Gastroesophageal sphincter (tissue), 4 donors: ENCODE measurements around the gene ATF5. TPM values are rescaled to one million over a fixed set of nuclear protein-coding genes. Genes with fewer than 3 reads are reported as not detected.
A peak's percentile ranks its signal among the peaks of the same experiment; 100 is the strongest.

Source experiments
- ATAC-seq: fragments of 150-250 bp; one replicate; pipeline ENCODE4 v1.9.1; 2016; ENCODE audit warnings: mild to moderate bottlenecking, moderate library complexity
- H3K27ac ChIP-seq, 4 donors: fragments of 200-600 bp; sonication (generic) in 3 of 4; 1 replicate in 3 of 4; 2 replicates in 1 of 4; pipeline ENCODE4 v1.5.1; 2016 to 2019
- H3K27me3 ChIP-seq: fragments of 200-600 bp; sonication (generic); one replicate; pipeline ENCODE4 v1.5.1; 2019
- H3K36me3 ChIP-seq, 2 donors: fragments of 200-600 bp; sonication (generic); one replicate each; pipeline ENCODE4 v1.5.1; 2019; ENCODE audit warnings: control low read depth in 1 of 2
- H3K4me1 ChIP-seq, 3 donors: fragments of 200-600 bp; sonication (generic); 1 replicate in 2 of 3; 2 replicates in 1 of 3; pipeline ENCODE4 v1.5.1; 2016 to 2019; ENCODE audit warnings: control low read depth in 2 of 3
- H3K4me3 ChIP-seq, 2 donors: fragments of 200-600 bp; sonication (generic); one replicate each; pipeline ENCODE4 v1.5.1; 2019; ENCODE audit warnings: mild to moderate bottlenecking in 1 of 2, moderate library complexity in 1 of 2
- H3K9me3 ChIP-seq, 3 donors: fragments of 200-600 bp; sonication (generic); one replicate each; pipeline ENCODE4 v1.5.1; 2017 to 2019; ENCODE audit warnings: control low read depth in 2 of 3
- EP300 ChIP-seq: sonication (generic); formaldehyde crosslinking; IDR thresholded peaks from one replicate; pipeline ENCODE4 v1.6.1; 2017; ENCODE audit warnings: antibody characterized with exemption, mild to moderate bottlenecking
- POLR2A ChIP-seq, 2 donors: fragments of 450-650 bp; IDR thresholded peaks; one replicate each; pipeline ENCODE4 v1.6.1; 2017; ENCODE audit warnings: antibody characterized with exemption in 2 of 2, mild to moderate bottlenecking in 2 of 2, moderate library complexity in 1 of 2
- POLR2AphosphoS5 ChIP-seq: sonication (generic); formaldehyde crosslinking; IDR thresholded peaks from one replicate; pipeline ENCODE4 v1.6.1; 2017; ENCODE audit warnings: antibody characterized with exemption
- WGBS, 2 donors: methylation state at CpG; one replicate each; pipeline ENCODE4 v1.1.5; 2018; ENCODE audit warnings: low coverage in 1 of 2; 5-methylcytosine and 5-hydroxymethylcytosine counted together
- total RNA-seq, 4 donors: library from RNA; depleted of rRNA; stranded (reverse); fragments of >200 nt; gene quantifications; one replicate each; pipeline ENCODE4 v1.1.0, GENCODE V29; 2016
- TF ChIP-seq, protein P1 (sequence below), 4 experiments: fragments of 200-600 bp in 2 of 4; fragments of 450-650 bp in 2 of 4; sonication (generic) in 1 of 4; IDR thresholded peaks; one replicate each; pipeline ENCODE4 v1.5.1; 2017 to 2019; ENCODE audit warnings: antibody characterized with exemption in 4 of 4, mild to moderate bottlenecking in 2 of 4, moderate library complexity in 2 of 4

ATF5 gene
- total RNA-seq, 4 donors from 2014 or later = 12.3 to 22.7 (median 16.7) TPM

DNA sequence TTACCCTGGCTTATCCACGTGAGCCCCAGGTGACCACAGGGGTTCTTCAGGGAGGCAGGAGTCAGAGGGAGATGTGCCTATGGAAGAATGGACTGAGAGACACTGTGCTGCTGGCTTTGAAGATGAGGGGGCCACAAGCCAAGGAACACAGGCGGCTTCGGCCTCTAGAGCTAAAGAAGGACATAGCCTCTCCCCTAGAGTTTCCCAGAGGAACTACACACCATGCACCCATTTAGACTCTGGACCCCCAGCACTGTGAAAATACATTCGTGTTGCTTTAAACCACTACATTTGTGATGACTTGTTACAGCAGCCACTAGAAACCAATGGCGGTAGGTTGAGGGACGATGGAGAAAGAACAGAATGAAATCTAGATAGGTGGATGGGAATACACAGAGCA lies 13.7 kb upstream of the ATF5 start:
- Histone ChIP-seq H3K9me3 (no peaks in the 10 kb centered on the region), H3K27ac (no peak overlapping the region), H3K36me3 (peaks cover 0 to 67% of the 10 kb centered on the region in 2 donors), H3K4me3 (no peak overlapping the region), H3K4me1 (peaks cover 0 to 30% (median 8%) of the 10 kb centered on the region in 3 donors), H3K27me3 (no peaks in the 10 kb centered on the region)
- TF ChIP-seq POLR2A (IDR thresholded peaks at IDR 0.05) (no peak), EP300 (no peak), POLR2AphosphoS5 (no peak)
- TF ChIP-seq, protein P1, sequence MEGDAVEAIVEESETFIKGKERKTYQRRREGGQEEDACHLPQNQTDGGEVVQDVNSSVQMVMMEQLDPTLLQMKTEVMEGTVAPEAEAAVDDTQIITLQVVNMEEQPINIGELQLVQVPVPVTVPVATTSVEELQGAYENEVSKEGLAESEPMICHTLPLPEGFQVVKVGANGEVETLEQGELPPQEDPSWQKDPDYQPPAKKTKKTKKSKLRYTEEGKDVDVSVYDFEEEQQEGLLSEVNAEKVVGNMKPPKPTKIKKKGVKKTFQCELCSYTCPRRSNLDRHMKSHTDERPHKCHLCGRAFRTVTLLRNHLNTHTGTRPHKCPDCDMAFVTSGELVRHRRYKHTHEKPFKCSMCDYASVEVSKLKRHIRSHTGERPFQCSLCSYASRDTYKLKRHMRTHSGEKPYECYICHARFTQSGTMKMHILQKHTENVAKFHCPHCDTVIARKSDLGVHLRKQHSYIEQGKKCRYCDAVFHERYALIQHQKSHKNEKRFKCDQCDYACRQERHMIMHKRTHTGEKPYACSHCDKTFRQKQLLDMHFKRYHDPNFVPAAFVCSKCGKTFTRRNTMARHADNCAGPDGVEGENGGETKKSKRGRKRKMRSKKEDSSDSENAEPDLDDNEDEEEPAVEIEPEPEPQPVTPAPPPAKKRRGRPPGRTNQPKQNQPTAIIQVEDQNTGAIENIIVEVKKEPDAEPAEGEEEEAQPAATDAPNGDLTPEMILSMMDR (IDR thresholded peaks at IDR 0.05) = no peak
- no peak for ATAC-seq
- WGBS, 2 donors = 98 to 100% methylated on average over 2 to 6 of the region's 6 CpGs

DNA sequence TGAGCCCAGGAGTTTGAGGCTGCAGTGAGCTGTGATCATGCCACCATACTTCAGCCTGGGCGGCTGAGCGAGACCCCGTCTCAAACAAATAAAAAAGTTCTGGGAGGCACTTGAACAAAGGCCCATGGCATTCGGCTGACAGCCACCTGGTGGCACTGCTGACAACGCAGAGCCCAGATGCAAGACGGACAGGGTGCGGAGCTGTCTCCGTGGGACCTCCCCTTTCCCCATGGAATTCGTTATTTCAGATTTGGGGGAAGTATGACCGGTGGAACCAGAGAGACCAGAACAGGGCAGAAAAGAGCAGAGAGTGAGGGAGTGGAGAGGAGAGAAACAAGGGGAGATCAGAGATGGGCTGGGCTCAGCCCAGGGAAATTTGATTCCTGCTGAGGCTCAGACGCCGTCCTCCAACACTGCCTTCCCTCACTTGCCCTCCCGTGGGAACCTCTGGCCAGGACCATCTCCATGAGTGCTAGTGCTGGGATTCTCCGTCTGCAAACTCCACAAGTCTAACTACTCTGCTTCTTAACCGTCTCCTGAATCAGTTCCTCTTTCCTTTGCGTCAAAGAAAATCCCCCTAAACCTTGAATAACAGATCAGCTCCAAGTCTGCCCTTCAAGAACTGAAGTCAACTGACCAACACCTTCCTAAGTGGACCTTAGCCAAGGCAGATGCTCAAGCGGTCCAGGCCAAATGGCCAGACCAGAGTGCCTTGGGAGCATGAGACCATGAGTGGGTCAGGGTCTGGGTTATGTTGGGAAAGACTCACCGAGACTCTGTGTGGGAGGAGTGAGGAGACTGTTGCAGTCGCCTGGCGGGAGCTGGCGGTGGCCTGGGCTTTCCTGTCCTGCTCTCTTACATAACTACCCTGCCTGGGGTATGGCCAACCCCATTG lies 11.9 kb upstream of the ATF5 start:
- WGBS, 2 donors = 76 to 82% methylated on average over 8 to 16 of the region's 21 CpGs
- TF ChIP-seq, protein P1 (IDR thresholded peaks at IDR 0.05) = no peak
- TF ChIP-seq POLR2A (IDR thresholded peaks at IDR 0.05) (no peak), EP300 (no peak), POLR2AphosphoS5 (no peak)
- peaks cover 0 to 85% of the 10 kb centered on the region in 2 donors for H3K36me3 ChIP-seq
- peak; percentile 11 for ATAC-seq
- no peak overlapping the region for H3K27ac ChIP-seq
- no peak overlapping the region for H3K4me3 ChIP-seq
- H3K4me1 ChIP-seq = peaks cover 0 to 18% (median 4%) of the 10 kb centered on the region in 3 donors
- no peaks in the 10 kb centered on the region for H3K27me3 ChIP-seq
- H3K9me3 ChIP-seq = no peaks in the 10 kb centered on the region

DNA sequence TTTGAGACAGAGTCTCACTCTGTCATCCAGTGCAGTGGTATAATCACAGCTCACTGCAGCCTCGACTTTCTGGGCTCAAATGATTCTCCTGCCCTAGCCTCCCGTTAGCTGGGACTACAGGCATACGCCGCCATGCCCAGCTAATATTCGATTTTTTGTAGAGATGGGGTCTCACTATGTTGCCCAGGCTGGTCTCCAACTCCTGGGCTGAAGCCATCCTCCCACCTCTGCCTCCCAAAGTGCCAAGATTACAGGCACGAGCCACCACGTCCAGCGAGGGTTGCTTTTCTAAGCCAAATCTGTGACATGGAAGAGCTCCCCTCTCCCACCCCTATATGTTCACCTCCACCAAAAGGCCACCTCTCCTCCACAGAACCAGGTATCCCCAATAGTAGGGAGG lies 10.9 kb upstream of the ATF5 start:
- Histone ChIP-seq H3K4me1 (peaks cover 0 to 16% (median 0%) of the 10 kb centered on the region in 3 donors), H3K4me3 (no peak overlapping the region), H3K27ac (no peak overlapping the region), H3K36me3 (peaks cover 0 to 86% of the 10 kb centered on the region in 2 donors), H3K27me3 (no peaks in the 10 kb centered on the region), H3K9me3 (no peaks in the 10 kb centered on the region)
- ATAC-seq = no peak
- 93 to 100% methylated on average over 2 of the region's 8 CpGs for WGBS, 2 donors
- TF ChIP-seq, protein P1 (IDR thresholded peaks at IDR 0.05) = no peak
- TF ChIP-seq POLR2A (IDR thresholded peaks at IDR 0.05) (no peak), POLR2AphosphoS5 (no peak), EP300 (no peak)

DNA sequence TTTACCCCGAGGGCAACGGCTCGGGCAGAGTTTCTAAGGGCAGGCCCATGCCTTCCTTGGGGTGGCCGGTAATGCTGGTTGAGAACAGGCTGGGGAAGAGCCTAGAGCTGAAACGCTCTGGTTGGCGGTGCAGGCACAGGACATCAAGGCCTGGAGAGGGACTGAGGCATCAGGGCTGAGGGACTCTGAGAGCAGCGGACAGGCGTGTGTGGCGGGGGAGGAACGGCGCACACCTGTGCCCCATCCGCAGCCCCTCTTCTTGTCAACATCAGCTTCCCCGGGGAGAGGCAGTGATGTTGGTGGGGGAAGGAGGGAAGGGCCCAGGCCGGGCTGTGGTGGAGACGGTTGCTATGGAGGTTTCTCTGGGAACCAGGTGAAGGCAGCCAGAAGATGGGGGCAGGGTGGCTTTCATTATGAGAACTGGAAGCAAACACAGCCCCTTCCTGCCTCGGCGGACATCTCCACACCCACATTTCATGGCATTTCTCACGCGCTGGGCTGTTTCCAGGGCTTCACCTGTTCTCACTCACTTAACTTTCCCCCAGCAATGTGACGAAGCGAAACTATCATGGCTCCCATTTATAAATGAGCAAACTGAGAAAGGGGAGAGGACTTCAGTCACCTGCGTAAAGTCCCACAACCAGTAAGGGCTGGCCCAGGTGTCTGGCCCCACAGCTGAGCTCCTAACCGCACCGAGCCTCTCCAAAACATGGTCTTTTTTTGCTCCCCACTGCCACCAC lies 8.2 kb upstream of the ATF5 start:
- no peak for TF ChIP-seq POLR2A (IDR thresholded peaks at IDR 0.05)
- no peak overlapping the region for H3K4me3 ChIP-seq
- H3K9me3 ChIP-seq = no peaks in the 10 kb centered on the region
- no peak overlapping the region for H3K27ac ChIP-seq
- no peaks in the 10 kb centered on the region for H3K27me3 ChIP-seq
- no peak for ATAC-seq
- WGBS, 2 donors = 90% methylated on average over 4 to 19 of the region's 24 CpGs
- H3K36me3 ChIP-seq = peaks cover 0 to 88% of the 10 kb centered on the region in 2 donors
- peaks cover 0 to 38% (median 8%) of the 10 kb centered on the region in 3 donors for H3K4me1 ChIP-seq

DNA sequence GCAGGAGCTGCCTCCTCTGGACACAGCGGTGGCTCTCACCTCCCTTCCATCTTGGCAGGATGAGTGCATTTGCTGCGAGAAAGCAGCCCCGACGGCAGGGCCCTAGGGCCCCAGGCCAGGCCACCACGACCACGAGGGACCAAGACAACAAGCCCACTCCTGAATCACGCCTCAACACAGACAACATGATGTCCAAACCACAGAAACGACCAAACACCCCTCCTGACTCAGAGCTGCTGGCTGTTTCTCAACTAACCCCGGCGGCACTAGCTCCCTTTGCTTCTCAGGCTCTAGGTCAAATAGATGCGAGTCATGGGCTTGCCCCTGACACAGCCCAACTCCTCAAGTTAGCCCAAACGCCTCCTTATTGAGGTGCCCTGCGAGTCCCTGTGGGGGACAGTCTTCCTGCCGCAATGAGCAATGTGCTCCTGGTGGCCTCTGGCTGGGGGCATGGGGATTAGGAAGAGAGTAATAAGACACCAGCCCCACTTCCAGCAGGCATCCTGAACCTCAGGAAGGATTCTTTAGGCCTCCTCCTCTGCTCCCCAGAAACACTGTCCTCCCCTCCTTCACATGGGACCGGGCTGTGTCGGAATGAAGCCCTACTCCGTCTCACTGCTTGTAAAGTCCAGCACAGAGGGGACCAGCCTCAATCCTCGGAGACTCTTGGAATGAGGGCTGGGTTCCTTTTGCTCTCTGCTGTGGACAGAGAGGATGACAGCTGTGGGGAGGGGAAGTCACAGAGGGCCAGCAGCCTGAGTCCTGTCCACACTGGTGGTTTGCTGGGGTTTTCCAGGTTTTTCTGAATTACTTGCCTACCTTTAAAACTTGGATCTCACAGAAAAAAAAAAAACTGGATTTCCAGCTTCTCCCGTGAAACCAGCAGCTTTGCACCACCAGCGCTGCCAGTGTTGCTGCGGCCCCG lies 6.9 kb upstream of the ATF5 start:
- TF ChIP-seq, protein P1 (IDR thresholded peaks at IDR 0.05) = no peak
- TF ChIP-seq POLR2A (IDR thresholded peaks at IDR 0.05) = no peak
- TF ChIP-seq POLR2AphosphoS5 = no peak
- TF ChIP-seq EP300 = no peak
- no peak overlapping the region for H3K4me3 ChIP-seq
- no peaks in the 10 kb centered on the region for H3K9me3 ChIP-seq
- H3K27ac ChIP-seq = no peak overlapping the region
- no peaks in the 10 kb centered on the region for H3K27me3 ChIP-seq
- H3K4me1 ChIP-seq = peaks cover 0 to 49% (median 8%) of the 10 kb centered on the region in 3 donors
- H3K36me3 ChIP-seq = peaks cover 0 to 90% of the 10 kb centered on the region in 2 donors
- ATAC-seq = no peak
- WGBS, 2 donors = 67 to 73% methylated on average over 2 to 4 of the region's 22 CpGs
